WTC11 (cell line): ENCODE results near the gene ILKAP. TPM values are rescaled to one million over a fixed set of nuclear protein-coding genes. Genes with fewer than 3 reads are reported as not detected.

Experiments
- ATF3 ChIP-seq: sonication (generic); formaldehyde crosslinking; conservative IDR thresholded peaks from 2 replicates; pipeline ENCODE4 v1.8.1; 2022; ENCODE audit warnings: mild to moderate bottlenecking, missing genetic modification reagents
- ATF6 ChIP-seq: sonication (generic); formaldehyde crosslinking; IDR thresholded peaks from 2 replicates; pipeline ENCODE4 v1.8.1; 2023; ENCODE audit warnings: mild to moderate bottlenecking, missing genetic modification reagents
- ELF4 ChIP-seq: sonication (generic); formaldehyde crosslinking; IDR thresholded peaks from 2 replicates; pipeline ENCODE4 v1.8.1; 2022; ENCODE audit warnings: low read depth, mild to moderate bottlenecking, moderate library complexity, missing genetic modification reagents
- EMX1 ChIP-seq: fragments of 250-450 bp; sonication (Bioruptor Pico); IDR thresholded peaks from 2 replicates; pipeline ENCODE4 v1.8.0; 2021; ENCODE audit warnings: mild to moderate bottlenecking
- FOXJ3 ChIP-seq: sonication (generic); formaldehyde crosslinking; IDR thresholded peaks from 2 replicates; pipeline ENCODE4 v1.9.0; 2021; ENCODE audit warnings: missing genetic modification reagents, mild to moderate bottlenecking, borderline replicate concordance
- FOXK1 ChIP-seq: sonication (generic); formaldehyde crosslinking; IDR thresholded peaks from 2 replicates; pipeline ENCODE4 v1.8.0; 2022; ENCODE audit warnings: mild to moderate bottlenecking, moderate library complexity, missing genetic modification reagents
- GRHL2 ChIP-seq: fragments of 250-450 bp; sonication (Bioruptor Pico); IDR thresholded peaks from 2 replicates; pipeline ENCODE4 v1.8.0; 2022; ENCODE audit warnings: mild to moderate bottlenecking, moderate library complexity; ENCODE audit not compliant: insufficient replicate concordance, severe bottlenecking
- HMGA2 ChIP-seq: fragments of 250-450 bp; sonication (Bioruptor Pico); IDR thresholded peaks from 2 replicates; pipeline ENCODE4 v1.4.0; 2021; ENCODE audit warnings: mild to moderate bottlenecking, moderate library complexity
- NFATC4 ChIP-seq: fragments of 250-450 bp; sonication (Bioruptor Pico); IDR thresholded peaks from 2 replicates; pipeline ENCODE4 v1.9.0; 2021; ENCODE audit warnings: mild to moderate bottlenecking
- NFE2L1 ChIP-seq: sonication (generic); formaldehyde crosslinking; IDR thresholded peaks from 2 replicates; pipeline ENCODE4 v1.8.1; 2023; ENCODE audit warnings: missing genetic modification reagents
- NR2C2 ChIP-seq: sonication (generic); formaldehyde crosslinking; IDR thresholded peaks from 2 replicates; pipeline ENCODE4 v1.8.0; 2022; ENCODE audit warnings: mild to moderate bottlenecking, missing genetic modification reagents
- NR3C1 ChIP-seq: sonication (generic); formaldehyde crosslinking; conservative IDR thresholded peaks from 2 replicates; pipeline ENCODE4 v1.8.1; 2023; ENCODE audit warnings: low read depth, mild to moderate bottlenecking, missing genetic modification reagents
- PRRX2 ChIP-seq: fragments of 250-450 bp; sonication (Bioruptor Pico); IDR thresholded peaks from 2 replicates; pipeline ENCODE4 v1.8.0; 2021; ENCODE audit warnings: mild to moderate bottlenecking
- SOX15 ChIP-seq: fragments of 250-450 bp; sonication (Bioruptor Pico); IDR thresholded peaks from 2 replicates; pipeline ENCODE4 v1.9.0; 2021; ENCODE audit warnings: mild to moderate bottlenecking
- TEAD4 ChIP-seq: sonication (generic); formaldehyde crosslinking; IDR thresholded peaks from 2 replicates; pipeline ENCODE4 v1.8.0; 2022; ENCODE audit warnings: mild to moderate bottlenecking, missing genetic modification reagents
- TP53 ChIP-seq: sonication (generic); formaldehyde crosslinking; IDR thresholded peaks from 2 replicates; pipeline ENCODE4 v1.8.1; 2023; ENCODE audit warnings: mild to moderate bottlenecking, missing genetic modification reagents
- ZNF281 ChIP-seq: sonication (generic); formaldehyde crosslinking; IDR thresholded peaks from 2 replicates; pipeline ENCODE4 v1.8.0; 2023; ENCODE audit warnings: mild to moderate bottlenecking, missing genetic modification reagents
- total RNA-seq: library from RNA; stranded (reverse); gene quantifications from 3 replicates; pipeline ENCODE4 v1.2.3, GENCODE V29; 2021
- TF ChIP-seq, protein P1 (sequence below): sonication (generic); formaldehyde crosslinking; IDR thresholded peaks from 2 replicates; pipeline ENCODE4 v1.8.0; 2022; ENCODE audit warnings: mild to moderate bottlenecking, missing genetic modification reagents
- TF ChIP-seq, protein P2 (sequence below): sonication (generic); formaldehyde crosslinking; IDR thresholded peaks from 2 replicates; pipeline ENCODE4 v1.8.0; 2023; ENCODE audit warnings: missing genetic modification reagents, mild to moderate bottlenecking, borderline replicate concordance
- TF ChIP-seq, protein P3 (sequence below): sonication (generic); formaldehyde crosslinking; IDR thresholded peaks from 2 replicates; pipeline ENCODE4 v1.8.0; 2023; ENCODE audit warnings: missing genetic modification reagents
- TF ChIP-seq, protein P4 (sequence below): sonication (generic); formaldehyde crosslinking; IDR thresholded peaks from 2 replicates; pipeline ENCODE4 v1.8.1; 2023; ENCODE audit warnings: mild to moderate bottlenecking, moderate library complexity, missing genetic modification reagents
- TF ChIP-seq, protein P5 (sequence below): sonication (generic); formaldehyde crosslinking; IDR thresholded peaks from 2 replicates; pipeline ENCODE4 v1.8.1; 2023; ENCODE audit warnings: mild to moderate bottlenecking, missing genetic modification reagents, moderate library complexity
- TF ChIP-seq, protein P6 (sequence below): sonication (generic); formaldehyde crosslinking; IDR thresholded peaks from 2 replicates; pipeline ENCODE4 v1.8.1; 2022; ENCODE audit warnings: mild to moderate bottlenecking, moderate library complexity, missing genetic modification reagents

The ILKAP gene
- total RNA-seq, 1 experiment from 2014 or later: 32.7 TPM

GRCh38 chr2:238239863-238240756 is 36.6 kb upstream of the ILKAP start, which contains the start of gene HES6 (continued):
- TF ChIP-seq, protein P1, sequence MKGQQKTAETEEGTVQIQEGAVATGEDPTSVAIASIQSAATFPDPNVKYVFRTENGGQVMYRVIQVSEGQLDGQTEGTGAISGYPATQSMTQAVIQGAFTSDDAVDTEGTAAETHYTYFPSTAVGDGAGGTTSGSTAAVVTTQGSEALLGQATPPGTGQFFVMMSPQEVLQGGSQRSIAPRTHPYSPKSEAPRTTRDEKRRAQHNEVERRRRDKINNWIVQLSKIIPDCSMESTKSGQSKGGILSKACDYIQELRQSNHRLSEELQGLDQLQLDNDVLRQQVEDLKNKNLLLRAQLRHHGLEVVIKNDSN (CRISPR knock-in tag): no peak
- TF ChIP-seq PRRX2 (no peak), NR2C2 (CRISPR knock-in tag) (no peak), NFATC4 (no peak), ELF4 (no peak), FOXK1 (peak; percentile 13; the same call in 1 of the 2 replicates), TP53 (peak; percentile 83; the same call in 1 of the 2 replicates), HMGA2 (CRISPR knock-in tag) (no peak), ATF3 (CRISPR knock-in tag) (no peak), ZNF281 (CRISPR knock-in tag) (no peak), NFE2L1 (0 out of 2 replicates have a peak, but pooled peaks have one; percentile 50), ATF6 (CRISPR knock-in tag) (no peak), SOX15 (CRISPR knock-in tag) (no peak), TEAD4 (no peak), NR3C1 (CRISPR knock-in tag) (0 out of 2 replicates have a peak, but pooled peaks have one; percentile 55), GRHL2 (no peak), FOXJ3 (no peak), EMX1 (CRISPR knock-in tag) (peak; percentile 89)
- TF ChIP-seq, protein P2, sequence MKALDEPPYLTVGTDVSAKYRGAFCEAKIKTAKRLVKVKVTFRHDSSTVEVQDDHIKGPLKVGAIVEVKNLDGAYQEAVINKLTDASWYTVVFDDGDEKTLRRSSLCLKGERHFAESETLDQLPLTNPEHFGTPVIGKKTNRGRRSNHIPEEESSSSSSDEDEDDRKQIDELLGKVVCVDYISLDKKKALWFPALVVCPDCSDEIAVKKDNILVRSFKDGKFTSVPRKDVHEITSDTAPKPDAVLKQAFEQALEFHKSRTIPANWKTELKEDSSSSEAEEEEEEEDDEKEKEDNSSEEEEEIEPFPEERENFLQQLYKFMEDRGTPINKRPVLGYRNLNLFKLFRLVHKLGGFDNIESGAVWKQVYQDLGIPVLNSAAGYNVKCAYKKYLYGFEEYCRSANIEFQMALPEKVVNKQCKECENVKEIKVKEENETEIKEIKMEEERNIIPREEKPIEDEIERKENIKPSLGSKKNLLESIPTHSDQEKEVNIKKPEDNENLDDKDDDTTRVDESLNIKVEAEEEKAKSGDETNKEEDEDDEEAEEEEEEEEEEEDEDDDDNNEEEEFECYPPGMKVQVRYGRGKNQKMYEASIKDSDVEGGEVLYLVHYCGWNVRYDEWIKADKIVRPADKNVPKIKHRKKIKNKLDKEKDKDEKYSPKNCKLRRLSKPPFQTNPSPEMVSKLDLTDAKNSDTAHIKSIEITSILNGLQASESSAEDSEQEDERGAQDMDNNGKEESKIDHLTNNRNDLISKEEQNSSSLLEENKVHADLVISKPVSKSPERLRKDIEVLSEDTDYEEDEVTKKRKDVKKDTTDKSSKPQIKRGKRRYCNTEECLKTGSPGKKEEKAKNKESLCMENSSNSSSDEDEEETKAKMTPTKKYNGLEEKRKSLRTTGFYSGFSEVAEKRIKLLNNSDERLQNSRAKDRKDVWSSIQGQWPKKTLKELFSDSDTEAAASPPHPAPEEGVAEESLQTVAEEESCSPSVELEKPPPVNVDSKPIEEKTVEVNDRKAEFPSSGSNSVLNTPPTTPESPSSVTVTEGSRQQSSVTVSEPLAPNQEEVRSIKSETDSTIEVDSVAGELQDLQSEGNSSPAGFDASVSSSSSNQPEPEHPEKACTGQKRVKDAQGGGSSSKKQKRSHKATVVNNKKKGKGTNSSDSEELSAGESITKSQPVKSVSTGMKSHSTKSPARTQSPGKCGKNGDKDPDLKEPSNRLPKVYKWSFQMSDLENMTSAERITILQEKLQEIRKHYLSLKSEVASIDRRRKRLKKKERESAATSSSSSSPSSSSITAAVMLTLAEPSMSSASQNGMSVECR: 0 out of 2 replicates have a peak, but pooled peaks have one; percentile 34
- TF ChIP-seq, protein P3, sequence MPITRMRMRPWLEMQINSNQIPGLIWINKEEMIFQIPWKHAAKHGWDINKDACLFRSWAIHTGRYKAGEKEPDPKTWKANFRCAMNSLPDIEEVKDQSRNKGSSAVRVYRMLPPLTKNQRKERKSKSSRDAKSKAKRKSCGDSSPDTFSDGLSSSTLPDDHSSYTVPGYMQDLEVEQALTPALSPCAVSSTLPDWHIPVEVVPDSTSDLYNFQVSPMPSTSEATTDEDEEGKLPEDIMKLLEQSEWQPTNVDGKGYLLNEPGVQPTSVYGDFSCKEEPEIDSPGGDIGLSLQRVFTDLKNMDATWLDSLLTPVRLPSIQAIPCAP (CRISPR knock-in tag): no peak
- TF ChIP-seq, protein P4, sequence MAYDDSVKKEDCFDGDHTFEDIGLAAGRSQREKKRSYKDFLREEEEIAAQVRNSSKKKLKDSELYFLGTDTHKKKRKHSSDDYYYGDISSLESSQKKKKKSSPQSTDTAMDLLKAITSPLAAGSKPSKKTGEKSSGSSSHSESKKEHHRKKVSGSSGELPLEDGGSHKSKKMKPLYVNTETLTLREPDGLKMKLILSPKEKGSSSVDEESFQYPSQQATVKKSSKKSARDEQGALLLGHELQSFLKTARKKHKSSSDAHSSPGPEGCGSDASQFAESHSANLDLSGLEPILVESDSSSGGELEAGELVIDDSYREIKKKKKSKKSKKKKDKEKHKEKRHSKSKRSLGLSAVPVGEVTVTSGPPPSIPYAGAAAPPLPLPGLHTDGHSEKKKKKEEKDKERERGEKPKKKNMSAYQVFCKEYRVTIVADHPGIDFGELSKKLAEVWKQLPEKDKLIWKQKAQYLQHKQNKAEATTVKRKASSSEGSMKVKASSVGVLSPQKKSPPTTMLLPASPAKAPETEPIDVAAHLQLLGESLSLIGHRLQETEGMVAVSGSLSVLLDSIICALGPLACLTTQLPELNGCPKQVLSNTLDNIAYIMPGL (CRISPR knock-in tag): no peak; the same call in none of the 2 replicates
- TF ChIP-seq, protein P5, sequence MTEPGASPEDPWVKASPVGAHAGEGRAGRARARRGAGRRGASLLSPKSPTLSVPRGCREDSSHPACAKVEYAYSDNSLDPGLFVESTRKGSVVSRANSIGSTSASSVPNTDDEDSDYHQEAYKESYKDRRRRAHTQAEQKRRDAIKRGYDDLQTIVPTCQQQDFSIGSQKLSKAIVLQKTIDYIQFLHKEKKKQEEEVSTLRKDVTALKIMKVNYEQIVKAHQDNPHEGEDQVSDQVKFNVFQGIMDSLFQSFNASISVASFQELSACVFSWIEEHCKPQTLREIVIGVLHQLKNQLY: no peak
- TF ChIP-seq, protein P6, sequence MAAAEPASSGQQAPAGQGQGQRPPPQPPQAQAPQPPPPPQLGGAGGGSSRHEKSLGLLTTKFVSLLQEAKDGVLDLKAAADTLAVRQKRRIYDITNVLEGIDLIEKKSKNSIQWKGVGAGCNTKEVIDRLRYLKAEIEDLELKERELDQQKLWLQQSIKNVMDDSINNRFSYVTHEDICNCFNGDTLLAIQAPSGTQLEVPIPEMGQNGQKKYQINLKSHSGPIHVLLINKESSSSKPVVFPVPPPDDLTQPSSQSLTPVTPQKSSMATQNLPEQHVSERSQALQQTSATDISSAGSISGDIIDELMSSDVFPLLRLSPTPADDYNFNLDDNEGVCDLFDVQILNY (CRISPR knock-in tag): no peak
